Adrenal gland (tissue), 12 donors: ENCODE results near the gene PACRG. TPM values are rescaled to one million over a fixed set of nuclear protein-coding genes. Genes with fewer than 3 reads are reported as not detected.

Experiments
- DNase-seq, 7 donors: peaks; one replicate each; pipeline ENCODE4 v3.0.0-alpha.2; 2019 to 2020
- H3K27ac ChIP-seq, 5 donors: fragments of 200-600 bp; sonication (generic) in 4 of 5; 1 replicate in 3 of 5; 2 replicates in 2 of 5; pipeline versions ENCODE4 v1.5.1 to v1.8.0; 2016 to 2020; ENCODE audit warnings: mild to moderate bottlenecking in 1 of 5
- H3K27me3 ChIP-seq: fragments of 200-600 bp; 2 replicates; pipeline ENCODE4 v1.8.0; 2021
- H3K36me3 ChIP-seq, 2 donors: fragments of 200-600 bp; replicated peaks in 1 of 2; 1 replicate in 1 of 2; 2 replicates in 1 of 2; pipeline versions ENCODE4 v1.5.1 to v1.8.0; 2018 to 2022
- H3K4me1 ChIP-seq, 2 donors: fragments of 200-600 bp; replicated peaks in 1 of 2; 1 replicate in 1 of 2; 2 replicates in 1 of 2; pipeline versions ENCODE4 v1.5.1 to v1.8.0; 2018 to 2021
- H3K4me3 ChIP-seq, 4 donors: fragments of 200-600 bp; sonication (generic) in 3 of 4; one replicate each; pipeline ENCODE4 v1.5.1; 2016 to 2018
- H3K9me3 ChIP-seq, 3 donors: fragments of 200-600 bp; sonication (generic) in 1 of 3; replicated peaks in 1 of 3; 1 replicate in 2 of 3; 2 replicates in 1 of 3; pipeline versions ENCODE4 v1.5.1 to v1.8.0; 2016 to 2021
- POLR2A ChIP-seq, 2 donors: fragments of 450-650 bp; IDR thresholded peaks; one replicate each; pipeline ENCODE4 v1.6.1; 2017; ENCODE audit warnings: antibody characterized with exemption in 2 of 2, mild to moderate bottlenecking in 2 of 2, moderate library complexity in 1 of 2
- WGBS, 4 donors: extraction: QIAGEN DNeasy Blood & Tissue Kit in 2 of 4; methylation state at CpG; one replicate each; pipeline versions ENCODE4 v1.1.5 to v1.1.7; 2013 to 2017; 5-methylcytosine and 5-hydroxymethylcytosine counted together
- intact Hi-C, 2 donors: fragments of 100-400 bp; cut with DNase I; formaldehyde crosslinking; loops; one replicate each; pipeline versions ENCODE4 v1.14.1 to v1.15.0; 2022 to 2023
- polyA plus RNA-seq, 3 donors: library from polyadenylated mRNA; stranded (reverse); fragments of 200-250 nt in 2 of 3; fragments of 350-450 nt in 1 of 3; fragmentation: Illumina TruSeq in 1 of 3; extraction: RNeasy Lipid Tissue Mini Kit (QIAGEN cat#74804) in 1 of 3; gene quantifications; one replicate each; pipeline ENCODE4 v1.2.3, GENCODE V29; 2013 to 2014
- total RNA-seq, 9 donors: library from RNA; depleted of rRNA in 4 of 9; stranded (reverse); fragments of >200 nt in 4 of 9; fragments of 120-200 nt in 1 of 9; fragmentation: NEBNext Ultra II Directional in 1 of 9; extraction: Animal tissue kit (Norgen Biotek cat#: 25700) in 1 of 9; gene quantifications; one replicate each; pipeline versions ENCODE4 v1.1.0 to v1.2.4, GENCODE V29; 2013 to 2023
- TF ChIP-seq, protein P1 (sequence below), 6 experiments: fragments of 450-650 bp in 4 of 6; fragments of 200-600 bp in 2 of 6; sonication (generic) in 1 of 6; IDR thresholded peaks; 1 replicate in 5 of 6; 2 replicates in 1 of 6; pipeline versions ENCODE4 v1.5.1 to v1.8.0; 2016 to 2021; ENCODE audit warnings: antibody characterized with exemption in 6 of 6, mild to moderate bottlenecking in 2 of 6, moderate library complexity in 1 of 6
- donor health status: healthy with polysubstance abuse.
- donor health status: Bipolar disorder and iron deficiency.
- donor health status: DM: yes; HTN: yes; CAD: no.
- donor health status: DM: no; HTN: no; CAD: no.
- donor health status: DM: no; HTN: no; CAD: no.
- donor health status: DM: yes; HTN: yes; CAD: no.

The PACRG gene
- total and polyA plus RNA-seq, 12 donors, result 0.18 to 6.1 (median 1.4) TPM

DNA sequence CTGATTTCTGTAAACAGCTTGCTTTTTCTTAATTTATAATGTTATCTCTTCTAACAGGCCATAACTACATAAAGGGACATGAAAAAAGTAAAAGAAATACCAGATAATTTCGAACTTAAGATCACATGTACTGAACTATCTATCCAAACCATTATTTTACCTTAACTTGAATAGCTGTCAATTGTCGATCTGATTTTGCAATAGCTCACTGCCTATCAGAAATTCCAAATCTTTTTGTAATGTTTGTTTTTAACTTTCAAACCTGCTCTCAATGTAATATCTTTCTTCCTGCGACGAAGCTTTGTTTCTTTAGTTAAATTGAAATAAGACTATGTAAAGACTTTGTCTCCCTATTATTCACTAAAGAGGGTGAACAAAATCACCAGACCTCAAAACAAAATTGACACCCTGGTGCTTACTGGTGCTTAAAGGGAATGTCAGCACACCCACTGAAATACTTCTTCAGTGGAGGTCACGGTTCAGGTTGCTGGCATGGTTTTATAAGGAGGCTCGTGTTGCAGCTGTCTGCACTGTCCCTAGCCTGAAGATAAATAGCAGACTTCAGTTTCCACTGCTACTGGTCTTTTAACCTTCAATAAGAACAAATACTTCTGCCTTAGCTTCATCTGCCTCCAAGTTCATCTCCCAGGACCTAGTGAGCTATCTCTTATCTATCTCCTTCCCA, 569.2 kb downstream of the PACRG start:
- Histone ChIP-seq H3K36me3 (no peaks in the 10 kb centered on the region), H3K4me1 (no peaks in the 10 kb centered on the region), H3K9me3 (no peaks in the 10 kb centered on the region), H3K27ac (no peak overlapping the region), H3K27me3 (no peaks in the 10 kb centered on the region), H3K4me3 (no peak overlapping the region)
- no peak for DNase-seq
- WGBS, 4 donors, result 65 to 73% (median 72%) methylated on average over 6 of the region's 6 CpGs
- TF ChIP-seq, protein P1, sequence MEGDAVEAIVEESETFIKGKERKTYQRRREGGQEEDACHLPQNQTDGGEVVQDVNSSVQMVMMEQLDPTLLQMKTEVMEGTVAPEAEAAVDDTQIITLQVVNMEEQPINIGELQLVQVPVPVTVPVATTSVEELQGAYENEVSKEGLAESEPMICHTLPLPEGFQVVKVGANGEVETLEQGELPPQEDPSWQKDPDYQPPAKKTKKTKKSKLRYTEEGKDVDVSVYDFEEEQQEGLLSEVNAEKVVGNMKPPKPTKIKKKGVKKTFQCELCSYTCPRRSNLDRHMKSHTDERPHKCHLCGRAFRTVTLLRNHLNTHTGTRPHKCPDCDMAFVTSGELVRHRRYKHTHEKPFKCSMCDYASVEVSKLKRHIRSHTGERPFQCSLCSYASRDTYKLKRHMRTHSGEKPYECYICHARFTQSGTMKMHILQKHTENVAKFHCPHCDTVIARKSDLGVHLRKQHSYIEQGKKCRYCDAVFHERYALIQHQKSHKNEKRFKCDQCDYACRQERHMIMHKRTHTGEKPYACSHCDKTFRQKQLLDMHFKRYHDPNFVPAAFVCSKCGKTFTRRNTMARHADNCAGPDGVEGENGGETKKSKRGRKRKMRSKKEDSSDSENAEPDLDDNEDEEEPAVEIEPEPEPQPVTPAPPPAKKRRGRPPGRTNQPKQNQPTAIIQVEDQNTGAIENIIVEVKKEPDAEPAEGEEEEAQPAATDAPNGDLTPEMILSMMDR (IDR thresholded peaks at IDR 0.05), result no peak
- TF ChIP-seq POLR2A (IDR thresholded peaks at IDR 0.05), result no peak
- intact Hi-C loops, result no loop called here

DNA sequence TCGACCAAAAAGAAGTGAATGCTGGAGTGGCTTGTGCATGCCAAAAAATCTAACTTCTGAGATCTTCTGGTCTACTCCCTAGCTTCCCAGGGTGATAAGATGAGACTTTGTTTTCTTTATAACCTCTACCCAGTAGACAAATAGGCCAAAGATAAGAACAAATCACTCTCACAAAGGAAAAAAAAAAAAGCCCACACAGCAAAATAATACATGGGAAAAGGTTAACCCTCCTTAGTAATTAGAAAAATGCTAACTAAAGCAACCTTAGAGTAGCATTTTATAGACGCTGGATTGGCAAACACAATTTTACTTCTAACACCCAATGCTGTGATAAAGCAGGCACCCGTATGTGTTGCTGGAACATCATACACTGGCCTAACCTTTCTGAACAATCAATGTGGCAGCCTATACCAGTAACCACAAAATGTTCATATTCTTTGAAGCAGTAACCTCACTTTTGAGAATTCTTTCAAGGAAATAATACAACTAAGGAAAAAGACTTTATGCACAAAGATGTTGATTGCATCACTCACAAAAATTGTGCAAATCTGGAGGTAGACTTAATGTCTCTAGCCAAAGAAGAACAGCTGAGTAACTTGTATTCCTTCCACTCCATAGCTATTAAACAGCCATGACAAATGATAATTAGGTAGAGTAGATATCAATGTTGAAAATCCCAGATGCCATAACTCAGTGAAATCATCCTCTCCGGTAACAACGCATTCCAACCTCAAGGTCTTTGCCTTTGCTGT, 570.5 kb downstream of the PACRG start:
- 71 to 76% (median 73%) methylated on average over 5 of the region's 5 CpGs for WGBS, 4 donors
- H3K4me3 ChIP-seq, result no peak overlapping the region
- TF ChIP-seq, protein P1 (IDR thresholded peaks at IDR 0.05), result no peak
- TF ChIP-seq POLR2A (IDR thresholded peaks at IDR 0.05), result no peak
- no peak overlapping the region for H3K27ac ChIP-seq
- H3K4me1 ChIP-seq, result peaks cover 0 to 4% of the 10 kb centered on the region in 2 donors
- H3K27me3 ChIP-seq, result no peaks in the 10 kb centered on the region
- no peak for DNase-seq
- no peaks in the 10 kb centered on the region for H3K36me3 ChIP-seq
- no peaks in the 10 kb centered on the region for H3K9me3 ChIP-seq
- intact Hi-C loops, result no loop called here

DNA sequence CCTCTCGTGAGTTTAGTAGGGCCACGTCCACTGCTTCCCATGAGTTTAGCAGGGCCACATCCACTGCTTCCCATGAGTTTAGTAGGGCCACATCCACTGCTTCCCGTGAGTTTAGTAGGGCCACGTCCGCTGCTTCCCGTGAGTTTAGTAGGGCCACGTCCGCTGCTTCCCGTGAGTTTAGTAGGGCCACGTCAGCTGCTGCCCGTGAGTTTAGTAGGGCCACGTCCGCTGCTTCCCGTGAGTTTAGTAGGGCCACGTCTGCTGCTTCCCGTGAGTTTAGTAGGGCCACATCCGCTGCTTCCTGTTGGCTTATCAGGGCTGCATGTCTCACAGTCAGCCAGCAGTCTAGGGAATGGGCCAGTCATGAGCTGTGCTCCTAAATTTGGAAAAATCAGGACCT, 573.1 kb downstream of the PACRG start:
- Histone ChIP-seq H3K4me3 (no peak overlapping the region), H3K4me1 (peaks cover 0 to 4% of the 10 kb centered on the region in 2 donors), H3K27ac (no peak overlapping the region), H3K9me3 (no peaks in the 10 kb centered on the region), H3K27me3 (no peaks in the 10 kb centered on the region), H3K36me3 (no peaks in the 10 kb centered on the region)
- WGBS, 4 donors, result 68 to 92% (median 84%) methylated on average over 14 to 17 of the region's 17 CpGs
- TF ChIP-seq, protein P1 (IDR thresholded peaks at IDR 0.05), result no peak
- TF ChIP-seq POLR2A (IDR thresholded peaks at IDR 0.05), result no peak
- intact Hi-C loops, result no loop called here
- DNase-seq, result no peak

DNA sequence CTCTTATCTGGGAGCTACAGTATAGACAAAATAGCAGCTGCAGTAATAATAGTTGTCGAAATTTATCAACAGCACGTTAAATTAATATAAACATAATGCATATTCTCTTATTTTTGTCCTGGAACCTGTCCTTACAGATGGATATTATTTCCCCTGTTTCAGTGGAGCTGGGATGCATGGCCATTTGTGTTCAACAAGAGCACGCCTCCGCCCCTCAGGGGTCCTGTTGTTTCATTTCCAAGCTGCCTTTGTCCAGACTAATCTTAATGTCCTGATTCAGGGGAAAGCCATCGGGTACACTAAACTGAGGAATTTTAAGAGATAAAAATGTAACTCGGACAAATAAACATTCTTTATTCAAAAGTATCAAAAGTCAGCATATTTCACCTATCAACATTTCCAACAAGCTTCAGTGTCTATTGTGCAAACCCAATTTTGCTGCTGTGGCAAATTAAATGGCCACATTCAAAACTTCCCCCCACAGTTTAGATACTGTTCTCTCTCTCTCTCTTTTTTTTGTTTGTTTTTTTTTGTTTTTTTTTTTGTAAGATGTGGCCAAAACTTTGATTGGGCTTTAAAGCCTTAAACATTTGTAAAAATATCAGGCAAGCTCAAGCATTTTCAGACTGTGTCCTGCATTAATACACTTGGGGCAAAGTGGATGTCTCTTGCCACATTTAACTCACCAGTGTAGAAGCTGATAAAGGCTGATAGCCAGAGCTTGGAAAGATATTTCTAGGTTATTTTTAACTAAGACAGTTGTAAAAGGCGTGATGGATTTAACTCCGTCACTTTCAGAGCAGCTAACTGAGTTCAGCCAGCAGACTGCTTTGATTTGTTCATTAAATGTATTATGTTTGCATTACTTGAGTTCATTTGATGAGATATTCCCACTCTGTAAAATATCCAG, 574.2 kb downstream of the PACRG start:
- H3K27me3 ChIP-seq, result no peaks in the 10 kb centered on the region
- H3K4me3 ChIP-seq, result no peak overlapping the region
- H3K36me3 ChIP-seq, result no peaks in the 10 kb centered on the region
- 59 to 75% (median 68%) methylated on average over 8 of the region's 8 CpGs for WGBS, 4 donors
- TF ChIP-seq, protein P1 (IDR thresholded peaks at IDR 0.05), result no peak
- no peak for TF ChIP-seq POLR2A (IDR thresholded peaks at IDR 0.05)
- DNase-seq, result no peak
- H3K4me1 ChIP-seq, result peaks cover 0 to 4% of the 10 kb centered on the region in 2 donors
- no peak overlapping the region for H3K27ac ChIP-seq
- intact Hi-C loops, result no loop called here
- no peaks in the 10 kb centered on the region for H3K9me3 ChIP-seq
